ENCODE data around the gene UBE2I. TPM values are rescaled to one million over a fixed set of nuclear protein-coding genes. Genes with fewer than 3 reads are reported as not detected.
A peak's percentile ranks its signal among the peaks of the same experiment; 100 is the strongest.

UBE2I gene
- total RNA-seq, 1 experiment from 2014 or later, result 212 TPM

- POLR2A ChIA-PET, result no interaction called here
- no peaks in the 10 kb centered on the region for H4K20me1 ChIP-seq (ENCODE audit: insufficient read depth)
- BruUV-seq (replicated peaks), result no TSS peak
- H3K36me3 ChIP-seq (ENCODE audit: control insufficient read depth in 1 of 2, insufficient read depth in 2 of 2, low read length in 2 of 2), result no peaks in the 10 kb centered on the region
- CTCF ChIA-PET, result no interaction called here
- no peak overlapping the region for H3K9ac ChIP-seq (ENCODE audit: low read length)
- no peaks in the 10 kb centered on the region for H3K27me3 ChIP-seq (ENCODE audit: insufficient read depth, low read length)
- RAD21 ChIA-PET (ENCODE audit: low non-redundant PET in 1 of 2, low total read pairs in 2 of 2, uncharacterized antibody in 2 of 2, unreplicated experiment in 2 of 2), result no interaction called here
- DNase-seq (ENCODE audit: low read depth, low spot score) (no peak), ATAC-seq (peak; percentile 15; the same call in 1 of the 2 replicates)
- peaks cover 0 to 15% of the 10 kb centered on the region in 2 experiments; a peak in 2 of 4 replicates for H3K4me1 ChIP-seq (ENCODE audit: control insufficient read depth in 1 of 2, insufficient read depth in 2 of 2, low read length in 2 of 2)
- no peak for TF ChIP-seq YY1 (IDR thresholded peaks at IDR 0.05; ENCODE audit: extremely low read depth, insufficient replicate concordance, low read depth, low read length)
- TF ChIP-seq ZBTB33 (IDR thresholded peaks at IDR 0.05; ENCODE audit: extremely low read depth, insufficient replicate concordance, low read length), result no peak
- 0 out of 6 replicates have a peak, but pooled peaks of 2 of the 3 experiments have one; percentile 8 to 13 for TF ChIP-seq CTCF (IDR thresholded peaks at IDR 0.05 in 2 of 3, conservative IDR thresholded peaks at IDR 0.05 in 1 of 3; ENCODE audit: borderline replicate concordance in 1 of 3, insufficient read depth in 1 of 3, low read depth in 2 of 3, low read length in 2 of 3)
- TF ChIP-seq FOSL1 (IDR thresholded peaks at IDR 0.05; ENCODE audit: low read depth), result no peak
- no peak for TF ChIP-seq MAX (IDR thresholded peaks at IDR 0.05)
- H3K9me2 ChIP-seq (ENCODE audit: insufficient read depth), result no peaks in the 10 kb centered on the region
- H3K9me3 ChIP-seq (ENCODE audit: control insufficient read depth in 1 of 2, insufficient read depth in 1 of 2, low read depth in 1 of 2, low read length in 2 of 2), result no peaks in the 10 kb centered on the region
- H2AFZ ChIP-seq (ENCODE audit: low read depth, low read length, poor library complexity, severe bottlenecking), result no peak overlapping the region
- no peaks in the 10 kb centered on the region for H3K79me2 ChIP-seq (ENCODE audit: insufficient read depth, low read length)
- intact Hi-C loops (cut with micrococcal nuclease), result no loop called here
- no peak overlapping the region for H3K4me2 ChIP-seq (ENCODE audit: low read length)
- no peak overlapping the region for H3K27ac ChIP-seq (ENCODE audit: low read depth, low read length)
- no peak overlapping the region for H3K4me3 ChIP-seq (replicated peaks in 1 of 2; ENCODE audit: low read depth in 1 of 2, low read length in 2 of 2)
Observed at GRCh38 chr16:1285669-1286512, 23.5 kb upstream of the UBE2I start.

All from HCT116 (cell line).